Measurements from ENCODE around the gene AP4M1.

AP4M1 gene

DNA sequence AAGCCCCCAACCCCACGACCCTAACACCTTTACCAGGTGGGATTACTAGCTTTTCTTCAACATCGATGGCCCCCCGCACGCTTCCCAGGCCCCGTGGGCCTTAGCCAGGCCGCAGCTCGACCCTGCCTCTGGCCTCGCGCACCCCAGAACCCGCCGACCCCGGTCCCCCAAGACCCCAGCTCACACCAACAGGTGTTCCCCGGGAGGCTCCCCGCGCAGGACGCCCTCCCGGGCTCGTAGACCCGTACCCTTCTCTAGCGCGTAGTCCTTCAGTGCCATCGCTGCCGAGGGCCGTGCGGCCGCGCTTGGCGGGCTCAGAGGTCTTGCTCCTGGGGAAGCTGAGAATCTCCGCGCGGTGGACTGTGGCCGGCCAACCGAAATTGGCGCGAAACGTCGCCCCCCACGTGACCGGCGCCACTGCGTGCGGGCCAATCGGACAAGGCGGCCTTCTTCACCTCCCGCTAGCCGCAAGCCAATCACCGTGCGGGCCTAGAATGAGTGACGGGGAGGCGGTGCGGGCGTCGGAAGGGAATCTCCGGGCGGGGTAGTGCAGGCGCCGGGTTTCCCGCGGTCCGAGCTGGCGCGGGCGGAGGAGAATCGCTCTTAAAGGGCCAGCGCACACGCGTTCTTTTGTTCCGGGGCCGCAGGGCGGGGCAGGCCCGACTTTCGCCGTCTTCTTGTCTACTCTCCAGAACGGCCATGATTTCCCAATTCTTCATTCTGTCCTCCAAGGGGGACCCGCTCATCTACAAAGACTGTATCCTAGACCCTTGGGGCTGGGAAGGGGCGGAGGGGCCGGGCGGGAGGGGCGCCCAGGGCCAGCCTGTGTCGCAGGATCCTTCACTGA is at the start of gene AP4M1, which contains the start of gene MCM7:
Gene AP4M1 (plus strand): TSS at position 628 of the 847 bp plus-strand sequence. CDS start 72 bp downstream, at position 700.
Gene MCM7 (minus strand): TSS at position 382 of the 847 bp plus-strand sequence. CDS start 103 bp downstream, at position 279.
- DNase-seq (ENCODE audit: low spot score), result peak; percentile 99

- no peak for DNase-seq (ENCODE audit: low spot score)
These were observed 48.2 kb upstream of the AP4M1 start for GRCh38 chr7:100053215-100053614.

DNA sequence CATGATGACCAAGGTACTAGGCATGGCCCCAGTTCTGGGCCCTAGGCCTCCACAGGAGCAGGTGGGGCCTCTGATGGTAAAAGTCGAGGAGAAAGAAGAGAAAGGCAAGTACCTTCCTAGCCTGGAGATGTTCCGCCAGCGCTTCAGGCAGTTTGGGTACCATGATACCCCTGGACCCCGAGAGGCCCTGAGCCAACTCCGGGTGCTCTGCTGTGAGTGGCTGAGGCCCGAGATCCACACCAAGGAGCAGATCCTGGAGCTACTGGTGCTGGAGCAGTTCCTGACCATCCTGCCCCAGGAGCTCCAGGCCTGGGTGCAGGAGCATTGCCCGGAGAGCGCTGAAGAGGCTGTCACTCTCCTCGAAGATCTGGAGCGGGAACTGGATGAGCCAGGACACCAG is 44.4 kb upstream of the AP4M1 start:
- no peak for DNase-seq (ENCODE audit: low spot score)

- no peak for DNase-seq (ENCODE audit: low spot score)
These were observed 42.1 kb upstream of the AP4M1 start for GRCh38 chr7:100059251-100059739.

- no peak for DNase-seq (ENCODE audit: low spot score)
These were observed 39.8 kb upstream of the AP4M1 start for GRCh38 chr7:100061518-100062193.

DNA sequence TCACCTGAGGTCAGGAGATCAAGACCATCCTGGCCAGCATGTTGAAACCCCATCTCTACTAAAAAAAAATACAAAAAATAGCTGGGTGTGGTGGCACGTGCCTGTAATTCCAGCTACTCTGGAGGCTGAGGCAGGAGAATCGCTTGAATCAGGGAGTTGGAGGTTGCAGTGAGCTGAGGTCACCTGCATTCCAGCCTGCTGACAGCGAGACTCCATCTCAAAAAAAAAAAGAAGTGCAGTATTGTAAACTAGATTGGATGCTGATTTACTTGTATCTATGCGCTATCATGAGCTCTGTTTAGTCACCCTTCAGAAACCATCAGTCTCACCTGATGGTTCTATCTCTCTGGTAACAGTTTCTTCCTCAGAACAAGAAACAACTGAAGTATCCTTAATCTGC is 38.1 kb upstream of the AP4M1 start:
- DNase-seq (ENCODE audit: low spot score), result no peak

DNA sequence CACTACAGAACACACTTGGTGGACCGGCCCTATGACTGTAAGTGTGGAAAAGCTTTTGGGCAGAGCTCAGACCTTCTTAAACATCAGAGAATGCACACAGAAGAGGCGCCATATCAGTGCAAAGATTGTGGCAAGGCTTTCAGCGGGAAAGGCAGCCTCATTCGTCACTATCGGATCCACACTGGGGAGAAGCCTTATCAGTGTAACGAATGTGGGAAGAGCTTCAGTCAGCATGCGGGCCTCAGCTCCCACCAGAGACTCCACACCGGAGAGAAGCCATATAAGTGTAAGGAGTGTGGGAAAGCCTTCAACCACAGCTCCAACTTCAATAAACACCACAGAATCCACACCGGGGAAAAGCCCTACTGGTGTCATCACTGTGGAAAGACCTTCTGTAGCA is 37.3 kb upstream of the AP4M1 start:
- no peak for DNase-seq (ENCODE audit: low spot score)

DNA sequence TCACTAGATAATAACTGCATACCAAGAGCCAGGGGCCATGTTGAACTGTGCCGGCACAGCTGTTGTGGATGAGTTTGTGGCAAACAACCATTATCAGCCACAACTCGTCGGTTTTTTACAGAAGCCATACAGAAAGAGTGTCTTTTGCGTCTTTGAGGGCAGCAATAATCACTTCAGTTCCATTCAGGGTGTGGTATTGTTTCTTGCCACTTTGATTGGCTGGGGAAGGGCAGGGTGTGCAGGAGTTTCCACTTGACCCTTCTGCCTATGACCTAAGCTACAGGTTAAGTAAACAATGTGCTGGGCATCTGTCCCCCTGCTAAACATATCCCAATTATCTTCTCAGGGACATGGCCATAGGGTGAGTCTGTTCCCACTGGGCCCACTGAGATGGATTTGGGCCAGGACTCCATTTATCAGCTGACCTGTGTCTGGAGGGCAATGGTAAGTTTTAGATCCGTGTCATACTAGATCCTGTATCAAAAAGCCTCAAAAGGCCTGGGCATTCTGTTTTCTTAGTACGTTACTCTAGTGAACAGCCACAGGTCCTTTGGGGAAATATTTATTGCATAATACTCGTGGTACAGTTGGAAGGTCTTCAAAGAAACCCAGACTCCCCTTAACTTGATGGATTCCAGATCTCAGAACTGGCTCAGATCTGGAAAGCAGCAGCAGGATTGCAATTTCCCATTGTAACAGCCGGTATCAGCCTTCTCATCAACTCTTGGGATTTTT is 35.8 kb upstream of the AP4M1 start:
- DNase-seq (ENCODE audit: low spot score), result no peak

GRCh38 chr7:100066953-100067352 is 34.5 kb upstream of the AP4M1 start:
- DNase-seq (ENCODE audit: low spot score), result no peak

DNA sequence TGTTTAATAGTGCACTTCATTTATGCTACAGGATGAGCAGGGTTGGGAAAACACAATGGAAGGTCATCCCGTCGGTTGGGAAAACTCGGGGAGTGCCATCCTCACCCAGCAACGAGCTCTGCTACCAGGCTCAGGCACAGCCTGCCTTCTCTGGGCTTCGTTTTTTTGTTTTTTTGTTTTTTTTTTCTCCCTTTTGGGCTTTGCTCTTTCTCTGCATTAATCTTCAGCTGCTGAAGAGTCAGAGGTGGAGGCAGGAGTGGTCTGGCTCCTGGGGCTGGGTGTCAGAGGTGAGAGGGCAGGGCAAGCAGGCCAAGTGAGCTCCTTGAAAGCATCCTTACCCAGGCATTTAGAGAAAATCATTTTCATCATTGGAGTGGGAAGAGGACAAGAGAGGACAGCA is 31.5 kb upstream of the AP4M1 start:
- DNase-seq (ENCODE audit: low spot score), result no peak

DNA sequence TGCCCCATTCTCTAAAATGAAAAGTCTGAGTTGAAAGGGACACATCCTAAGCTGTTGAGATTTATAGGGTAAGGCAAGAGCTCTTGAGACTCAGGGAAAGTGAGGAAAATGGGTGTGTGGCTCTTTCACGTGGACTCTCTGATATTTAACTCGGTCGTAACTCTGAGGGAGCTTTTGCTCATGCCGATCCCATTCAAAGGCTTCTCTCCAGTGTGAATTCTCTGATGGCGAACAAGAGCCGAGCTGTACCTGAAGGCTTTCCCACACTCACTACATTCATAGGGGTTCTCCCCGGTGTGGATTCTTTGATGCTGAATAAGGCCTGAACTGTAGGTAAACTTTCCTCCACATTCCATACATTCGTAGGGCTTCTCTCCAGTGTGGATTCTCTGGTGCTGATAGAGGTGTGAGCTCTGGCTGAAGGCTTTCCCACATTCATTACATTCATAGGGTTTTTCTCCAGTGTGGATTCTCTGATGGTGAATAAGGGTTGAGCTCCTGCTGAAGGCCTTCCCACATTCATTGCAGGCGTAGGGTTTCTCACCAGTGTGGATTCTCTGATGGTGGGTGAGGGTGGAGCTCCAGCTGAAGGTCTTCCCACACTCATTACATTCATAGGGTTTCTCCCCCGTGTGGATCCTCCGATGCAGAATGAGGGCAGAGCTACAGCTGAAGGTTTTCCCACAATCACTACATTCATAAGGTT is 30.3 kb upstream of the AP4M1 start:
- no peak for DNase-seq (ENCODE audit: low spot score)

DNA sequence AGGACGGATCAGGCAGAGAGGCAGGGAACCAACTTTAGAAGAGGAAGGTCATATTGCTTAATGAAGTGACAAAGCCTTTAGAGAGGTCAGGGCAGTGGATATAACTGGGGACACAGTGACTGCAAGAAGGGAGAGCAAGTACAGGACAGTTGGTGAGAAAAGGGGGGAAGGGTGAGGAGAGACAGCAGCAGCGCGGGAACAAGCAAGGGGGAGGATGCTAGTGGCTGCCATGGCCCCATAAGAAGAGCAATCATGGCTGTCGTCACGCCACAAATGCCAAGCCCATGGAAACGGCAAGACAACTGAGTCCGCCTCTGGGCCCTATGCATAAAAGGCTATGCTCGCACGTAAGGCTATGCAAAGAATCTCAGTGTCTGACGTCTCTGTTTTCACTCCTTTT is 29.0 kb upstream of the AP4M1 start:
- no peak for DNase-seq (ENCODE audit: low spot score)

- DNase-seq (ENCODE audit: low spot score), result no peak
These were observed 26.6 kb upstream of the AP4M1 start for GRCh38 chr7:100074841-100075240.

- no peak for DNase-seq (ENCODE audit: low spot score)
These were observed 26.0 kb upstream of the AP4M1 start for GRCh38 chr7:100075418-100075817.

DNA sequence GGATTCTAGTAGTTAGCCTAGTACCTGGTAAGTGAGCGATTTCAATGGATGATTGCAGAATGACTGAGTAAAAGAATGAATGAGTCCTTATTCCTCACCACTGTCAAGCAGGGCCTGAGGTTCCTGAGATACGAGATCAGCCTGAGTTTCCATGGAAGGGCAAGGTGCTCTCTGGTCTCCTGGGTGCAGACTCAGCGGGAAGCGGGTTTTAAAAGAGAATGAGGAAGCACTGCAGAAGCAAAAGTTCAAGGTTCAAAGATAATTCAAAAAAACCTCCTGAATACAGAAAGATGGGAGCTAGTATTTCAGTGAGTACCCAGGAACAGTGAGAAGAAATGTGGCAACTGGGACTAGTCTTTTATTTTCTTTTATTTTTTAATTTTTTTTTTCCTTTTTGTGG is 24.2 kb upstream of the AP4M1 start:
- DNase-seq (ENCODE audit: low spot score), result no peak

DNA sequence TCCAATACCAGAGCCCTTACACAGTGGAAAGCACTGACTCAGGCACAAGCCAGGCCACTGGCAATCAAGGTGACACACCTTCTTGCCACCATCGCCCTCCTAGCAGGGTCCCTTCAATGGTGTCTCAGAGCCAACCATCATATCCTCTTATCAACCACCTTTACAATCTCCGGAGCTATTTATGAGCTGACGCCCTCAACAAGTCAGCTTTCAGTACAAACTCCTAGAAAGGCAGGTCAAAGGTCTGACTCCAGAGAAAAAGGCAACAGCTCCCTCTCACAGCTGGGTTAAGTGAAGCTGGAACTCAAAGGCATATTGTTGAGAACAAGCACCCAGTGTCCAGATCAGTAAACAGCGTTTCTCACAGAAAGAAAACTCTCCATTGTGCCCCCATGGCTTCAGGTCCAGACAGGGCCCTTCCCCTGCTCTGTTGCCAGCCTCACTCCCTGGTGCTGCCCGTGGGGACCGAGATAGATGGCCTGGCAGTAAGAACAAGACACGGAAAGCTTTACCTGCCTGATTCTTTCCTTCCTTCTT is 22.4 kb upstream of the AP4M1 start:
- DNase-seq (ENCODE audit: low spot score), result no peak

- DNase-seq (ENCODE audit: low spot score), result no peak
These were observed 20.4 kb upstream of the AP4M1 start for GRCh38 chr7:100080907-100081534.

- DNase-seq (ENCODE audit: low spot score), result peak; percentile 98
These were observed 19.8 kb upstream of the AP4M1 start, which contains the start of gene ZNF3 for GRCh38 chr7:100081535-100082102. Gene ZNF3 (minus strand): TSS chr7:100081723. CDS start chr7:100077357, 4,366 bp downstream.

DNA sequence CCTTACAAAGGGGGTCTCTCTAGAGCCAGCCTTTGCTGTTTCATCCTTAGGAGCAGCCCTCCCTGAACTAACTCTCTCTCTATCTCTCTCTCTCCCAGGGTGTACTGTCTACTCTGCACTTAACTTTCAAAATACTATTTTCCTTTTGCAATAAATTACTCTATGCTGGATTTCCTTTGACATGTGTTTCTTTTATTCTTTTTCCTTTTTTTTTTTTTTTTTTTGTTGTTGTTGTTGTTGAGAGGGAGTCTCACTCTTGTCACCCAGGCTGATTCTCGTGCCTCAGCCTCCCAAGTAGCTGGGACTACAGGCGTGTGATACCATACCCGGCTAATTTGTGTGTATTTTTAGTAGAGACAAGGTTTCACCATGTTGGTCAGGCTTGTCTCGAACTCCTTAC is 18.5 kb upstream of the AP4M1 start:
- no peak for DNase-seq (ENCODE audit: low spot score)

- no peak for DNase-seq (ENCODE audit: low spot score)
These were observed 15.9 kb upstream of the AP4M1 start for GRCh38 chr7:100085515-100085914.
